Pancreas (tissue), 10 donors: ENCODE data around the gene CRIM1. TPM values are rescaled to one million over a fixed set of nuclear protein-coding genes. Genes with fewer than 3 reads are reported as not detected.

Source experiments
- ATAC-seq, 4 donors: fragments of 200-7000 bp; cut with Tn5 transposase; one replicate each; pipeline versions ENCODE4 v1.8.0 to v1.9.1; 2020; ENCODE audit warnings: mild to moderate bottlenecking in 4 of 4, moderate library complexity in 4 of 4
- DNase-seq, 6 donors: peaks; one replicate each; pipeline ENCODE4 v3.0.0-alpha.2; 2020
- FAIRE-seq: peaks from 2 replicates; lab custom pipeline; 2012; peaks lifted over from hg19 to GRCh38; lab: Jason Lieb, UNC
- H3K27ac ChIP-seq, 4 donors: fragments of 200-600 bp; sonication (generic); 1 replicate in 3 of 4; 2 replicates in 1 of 4; pipeline versions ENCODE4 v1.5.0 to v1.8.0; 2020
- H3K27me3 ChIP-seq, 4 donors: fragments of 200-600 bp; one replicate each; pipeline ENCODE4 v1.8.0; 2021
- H3K36me3 ChIP-seq, 3 donors: fragments of 200-600 bp; sonication (generic) in 1 of 3; one replicate each; pipeline versions ENCODE4 v1.5.0 to v1.8.0; 2020 to 2021
- H3K4me1 ChIP-seq, 3 donors: fragments of 200-600 bp; one replicate each; pipeline ENCODE4 v1.8.0; 2021
- H3K4me3 ChIP-seq, 4 donors: fragments of 200-600 bp; sonication (generic) in 2 of 4; one replicate each; pipeline versions ENCODE4 v1.5.0 to v1.8.0; 2020 to 2021
- H3K9me3 ChIP-seq, 4 donors: fragments of 200-600 bp; one replicate each; pipeline ENCODE4 v1.8.0; 2021
- CTCF ChIP-seq, 4 donors: fragments of 200-600 bp; sonication (generic) in 3 of 4; IDR thresholded peaks; one replicate each; pipeline versions ENCODE4 v1.5.0 to v1.8.0; 2021; ENCODE audit warnings: antibody characterized with exemption in 4 of 4
- WGBS, 2 donors: extraction: QIAGEN DNeasy Blood & Tissue Kit; methylation state at CpG; one replicate each; pipeline ENCODE4 v1.1.7; 2013; 5-methylcytosine and 5-hydroxymethylcytosine counted together
- intact Hi-C, 3 donors: fragments of 100-400 bp; cut with DNase I; formaldehyde crosslinking; loops; one replicate each; pipeline versions ENCODE4 v1.11.1 to v1.14.2; 2022
- polyA plus RNA-seq, 2 donors: library from polyadenylated mRNA; stranded (reverse); fragments of 200-250 nt; gene quantifications; one replicate each; pipeline ENCODE4 v1.2.3, GENCODE V29; 2013
- total RNA-seq, 6 donors: library from RNA; stranded (reverse); fragmentation: NEBNext Ultra II Directional in 4 of 6; extraction: Animal tissue kit (Norgen Biotek cat#: 25700) in 4 of 6; gene quantifications; one replicate each; pipeline versions ENCODE4 v1.2.1 to v1.2.4, GENCODE V29; 2021 to 2023
- donor health status: healthy with polysubstance abuse.
- donor health status: DM: no; HTN: no; CAD: no; lungs with moderate emphysema.
- donor health status: DM: no; HTN: no; CAD: no.
- donor health status: control.
- donor health status: control.
- donor health status: Bipolar disorder and iron deficiency.
- donor health status: DM: yes; HTN: yes; CAD: no.
- donor health status: DM: no; HTN: no; CAD: no.
- donor health status: DM: no; HTN: no; CAD: no.
- donor health status: DM: yes; HTN: yes; CAD: no.

The CRIM1 gene
- total and polyA plus RNA-seq, 8 donors: 5.2 to 29.1 (median 20.2) TPM

GRCh38 chr2:36569267-36569856 is 213.8 kb downstream of the CRIM1 start:
- WGBS, 2 donors: 58 to 66% methylated on average over 3 of the region's 3 CpGs
- no peaks in the 10 kb centered on the region for H3K9me3 ChIP-seq
- peak overlapping the region in 2 of 4 donors; percentile 45 to 53 for H3K27ac ChIP-seq
- no peak for DNase-seq
- peak in 1 of 4 donors; percentile 31 for ATAC-seq
- H3K27me3 ChIP-seq: no peaks in the 10 kb centered on the region
- FAIRE-seq: no peak
- intact Hi-C loops: no loop called here
- H3K4me1 ChIP-seq: peaks cover 0 to 5% (median 0%) of the 10 kb centered on the region in 3 donors
- no peaks in the 10 kb centered on the region for H3K36me3 ChIP-seq
- H3K4me3 ChIP-seq: no peak overlapping the region
- no peak for TF ChIP-seq CTCF (IDR thresholded peaks at IDR 0.05)

GRCh38 chr2:36570416-36570815 is 214.8 kb downstream of the CRIM1 start:
- no peak for TF ChIP-seq CTCF (IDR thresholded peaks at IDR 0.05)
- DNase-seq (no peak), FAIRE-seq (no peak), ATAC-seq (no peak)
- Histone ChIP-seq H3K4me1 (peaks cover 0 to 5% (median 0%) of the 10 kb centered on the region in 3 donors), H3K4me3 (no peak overlapping the region), H3K9me3 (no peaks in the 10 kb centered on the region), H3K27me3 (no peaks in the 10 kb centered on the region), H3K27ac (no peak overlapping the region), H3K36me3 (no peaks in the 10 kb centered on the region)
- intact Hi-C loops: no loop called here
- WGBS, 2 donors: 82 to 92% methylated on average over 1 of the region's 1 CpG

- Histone ChIP-seq H3K9me3 (no peaks in the 10 kb centered on the region), H3K27ac (no peak overlapping the region), H3K4me3 (no peak overlapping the region), H3K4me1 (peaks cover 0 to 5% (median 0%) of the 10 kb centered on the region in 3 donors), H3K27me3 (no peaks in the 10 kb centered on the region), H3K36me3 (peaks cover 0 to 8% (median 0%) of the 10 kb centered on the region in 3 donors)
- 69 to 75% methylated on average over 3 of the region's 3 CpGs for WGBS, 2 donors
- DNase-seq: no peak
- intact Hi-C loops: no loop called here
- FAIRE-seq: no peak
- ATAC-seq: no peak
- no peak for TF ChIP-seq CTCF (IDR thresholded peaks at IDR 0.05)
Measured at GRCh38 chr2:36572054-36572718, 216.6 kb downstream of the CRIM1 start.

GRCh38 chr2:36572719-36573059 is 217.1 kb downstream of the CRIM1 start:
- H3K4me3 ChIP-seq: no peak overlapping the region
- no peaks in the 10 kb centered on the region for H3K27me3 ChIP-seq
- H3K36me3 ChIP-seq: peaks cover 0 to 8% (median 0%) of the 10 kb centered on the region in 3 donors
- H3K27ac ChIP-seq: no peak overlapping the region
- FAIRE-seq (no peak), ATAC-seq (no peak), DNase-seq (no peak)
- WGBS, 2 donors: 69 to 78% methylated on average over 4 of the region's 4 CpGs
- TF ChIP-seq CTCF (IDR thresholded peaks at IDR 0.05): no peak
- intact Hi-C loops: no loop called here
- peaks cover 0 to 5% (median 0%) of the 10 kb centered on the region in 3 donors for H3K4me1 ChIP-seq
- H3K9me3 ChIP-seq: no peaks in the 10 kb centered on the region

- TF ChIP-seq CTCF (IDR thresholded peaks at IDR 0.05): no peak
- intact Hi-C loops: no loop called here
- WGBS, 2 donors: 89 to 92% methylated on average over 1 of the region's 1 CpG
- Histone ChIP-seq H3K9me3 (no peaks in the 10 kb centered on the region), H3K27ac (no peak overlapping the region), H3K4me3 (no peak overlapping the region), H3K27me3 (no peaks in the 10 kb centered on the region), H3K4me1 (peaks cover 0 to 4% (median 0%) of the 10 kb centered on the region in 3 donors), H3K36me3 (peaks cover 0 to 8% (median 0%) of the 10 kb centered on the region in 3 donors)
- no peak for ATAC-seq
- no peak for FAIRE-seq
- DNase-seq: no peak
Measured at GRCh38 chr2:36573165-36573564, 217.6 kb downstream of the CRIM1 start.
